GM19324 (cell line): ENCODE results near the gene P2RX6.
"Not testable (repeated sequence)": the region's sequence is repeated elsewhere in the genome, so short reads cannot be mapped to it uniquely, and the experiment has no call there.

Experiments
- ATAC-seq: cut with Tn5 transposase; IDR thresholded peaks from one replicate; pipeline ENCODE4 v1.9.1; 2021; ENCODE audit warnings: mild to moderate bottlenecking, moderate library complexity; ENCODE audit not compliant: unreplicated experiment, low FRiP score

P2RX6 gene

DNA sequence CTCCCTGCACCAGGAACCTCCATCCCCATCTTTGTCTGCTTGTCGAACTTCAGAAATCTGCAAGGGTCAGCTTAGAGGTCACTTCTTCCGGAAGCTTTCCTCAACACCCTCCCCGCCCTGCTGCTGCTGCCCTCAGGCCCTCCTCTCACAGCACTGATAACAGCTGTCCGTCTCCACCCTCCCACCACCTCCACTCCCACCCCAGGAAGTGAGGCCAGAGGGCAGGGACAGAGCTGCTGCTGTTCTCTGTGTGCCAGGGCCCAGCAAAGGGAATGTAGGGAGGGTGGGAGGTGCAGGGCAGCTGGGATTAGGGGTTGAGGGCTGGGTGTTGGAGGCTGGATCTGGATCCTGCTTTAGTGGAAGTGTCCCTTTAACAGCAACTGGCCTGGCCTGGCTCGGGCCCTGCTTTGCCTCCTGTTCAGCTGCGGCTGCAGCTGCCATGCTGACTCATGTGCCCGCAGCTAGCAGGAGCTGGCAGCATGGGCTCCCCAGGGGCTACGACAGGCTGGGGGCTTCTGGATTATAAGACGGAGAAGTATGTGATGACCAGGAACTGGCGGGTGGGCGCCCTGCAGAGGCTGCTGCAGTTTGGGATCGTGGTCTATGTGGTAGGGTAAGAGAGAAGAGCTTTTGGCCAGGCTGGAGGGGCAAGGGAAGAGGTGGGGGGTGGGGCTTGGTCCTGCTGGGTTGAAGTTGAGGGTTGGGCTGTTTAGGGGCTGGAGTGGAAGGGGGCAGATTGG lies at the start of gene P2RX6:
Gene P2RX6 (plus strand): TSS at position 440 of the 740 bp plus-strand sequence. CDS start 10 bp downstream, at position 450.
- no peak for ATAC-seq

DNA sequence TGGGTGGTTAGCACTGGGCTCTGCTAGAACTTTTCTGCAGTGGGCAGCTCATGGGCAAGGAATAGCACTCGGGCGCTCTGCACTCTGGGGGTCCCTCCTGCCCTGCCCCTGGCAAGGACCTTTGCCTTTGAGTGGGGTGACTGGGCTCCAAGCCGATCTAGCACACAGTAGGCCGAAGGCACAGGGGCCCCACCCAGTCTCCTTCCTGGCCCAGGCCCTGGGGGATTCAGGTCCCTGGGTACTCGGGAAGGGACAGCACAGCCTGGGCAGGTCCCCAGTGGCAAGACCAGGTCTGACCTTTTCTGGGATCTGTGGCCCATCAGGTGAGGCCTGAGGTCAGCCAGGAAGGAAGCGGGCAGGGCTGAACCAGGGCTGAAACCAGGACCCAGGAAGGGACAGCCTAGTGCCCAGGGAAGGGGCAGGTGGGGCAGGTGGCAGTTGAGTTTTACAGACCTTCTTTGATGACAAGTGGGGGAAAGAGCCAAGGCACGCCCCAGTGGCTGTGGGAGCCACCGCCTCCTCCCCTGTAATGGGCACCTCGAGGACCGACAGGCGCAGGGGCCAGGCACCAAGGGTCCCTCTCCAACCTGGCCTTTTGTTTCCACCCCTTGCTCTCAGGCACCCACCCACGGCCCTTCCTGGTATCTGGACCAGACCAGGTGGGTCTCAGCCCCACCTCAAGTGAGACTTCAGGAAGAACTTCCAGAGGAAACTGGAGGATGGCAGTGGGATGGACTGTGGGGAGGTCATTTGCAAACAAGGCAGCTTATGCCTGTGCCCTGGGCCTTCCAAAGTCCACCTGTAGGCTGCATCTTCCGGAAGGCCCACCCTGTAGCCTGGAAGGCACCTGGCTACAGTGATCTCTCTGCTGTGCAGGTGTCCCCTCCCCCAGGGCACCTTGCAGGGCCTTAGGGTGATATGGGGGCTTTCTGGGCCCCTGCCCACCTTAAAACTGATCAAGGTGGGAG lies 48.8 kb upstream of the P2RX6 start:
- ATAC-seq = no peak

DNA sequence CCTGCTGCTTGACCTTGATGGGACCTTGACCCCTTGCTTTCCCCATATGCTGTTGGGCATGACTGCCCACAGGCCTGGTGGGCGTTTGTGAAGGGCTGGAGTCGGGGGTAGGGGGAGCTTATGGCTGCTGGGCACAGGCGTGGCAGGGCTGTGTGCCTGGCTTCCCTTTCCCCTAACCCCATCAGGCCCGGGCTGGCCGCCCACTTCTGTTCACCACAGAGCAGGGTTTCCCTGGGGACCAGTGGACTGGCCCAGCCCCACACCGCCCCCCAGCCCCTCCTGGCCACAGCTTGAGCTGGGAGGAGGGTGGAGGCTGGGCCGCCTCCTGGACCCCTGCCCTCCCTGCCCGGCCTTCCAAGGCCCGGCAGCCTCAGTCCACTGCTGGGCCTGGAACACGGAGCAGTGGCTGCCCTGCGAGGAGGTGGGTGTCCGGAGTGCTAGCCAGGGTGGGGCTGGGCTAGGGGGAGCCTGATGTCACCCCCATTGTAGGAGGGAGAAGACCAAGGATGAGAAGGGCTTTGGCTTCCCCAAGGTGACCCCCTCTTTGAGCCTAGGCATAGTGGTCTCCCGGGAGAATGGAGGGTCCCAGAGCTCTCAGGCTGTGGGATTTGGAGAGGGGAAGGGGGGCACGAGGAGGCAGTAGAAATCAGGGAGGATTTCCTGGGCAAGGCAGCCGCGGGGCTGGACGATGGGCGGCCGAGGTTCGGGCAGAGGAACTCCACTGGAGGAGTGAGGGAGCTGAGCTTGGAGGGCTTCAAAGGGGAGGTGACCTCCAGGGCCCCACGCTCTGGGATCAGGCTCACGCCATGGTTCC lies 47.9 kb upstream of the P2RX6 start, which contains the start of gene AIFM3:
Gene AIFM3 (plus strand): TSS at position 373 of the 814 bp plus-strand sequence. CDS start 690 bp downstream, outside the sequence.
- no peak for ATAC-seq

DNA sequence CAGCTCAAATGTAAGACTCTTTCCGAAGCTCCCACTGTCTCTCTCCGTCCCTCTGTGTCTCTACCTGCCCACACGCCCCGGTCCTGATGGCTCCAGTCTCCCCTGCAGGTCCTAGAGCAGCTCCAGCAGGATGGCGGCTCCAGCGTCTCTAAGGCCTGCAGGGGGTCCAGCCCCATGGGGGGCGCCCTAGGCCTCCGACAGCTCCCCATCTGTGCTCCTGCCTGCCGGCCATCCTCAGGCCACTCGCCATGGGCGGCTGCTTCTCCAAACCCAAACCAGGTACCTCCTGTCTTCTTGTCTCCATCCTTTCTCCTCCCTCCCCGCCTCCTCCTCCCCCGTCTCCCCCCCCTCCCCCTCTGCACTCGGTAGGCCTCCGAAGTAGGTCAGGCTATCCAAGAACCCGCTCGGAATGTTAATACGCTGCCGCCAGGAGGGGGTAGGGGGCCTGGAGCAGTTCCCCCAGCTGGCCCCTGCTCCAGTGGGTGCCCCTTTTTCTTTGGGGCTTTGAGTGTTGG lies 47.2 kb upstream of the P2RX6 start:
- no peak for ATAC-seq

- no peak for ATAC-seq
Observed at GRCh38 chr22:20968281-20968977, 46.5 kb upstream of the P2RX6 start.

DNA sequence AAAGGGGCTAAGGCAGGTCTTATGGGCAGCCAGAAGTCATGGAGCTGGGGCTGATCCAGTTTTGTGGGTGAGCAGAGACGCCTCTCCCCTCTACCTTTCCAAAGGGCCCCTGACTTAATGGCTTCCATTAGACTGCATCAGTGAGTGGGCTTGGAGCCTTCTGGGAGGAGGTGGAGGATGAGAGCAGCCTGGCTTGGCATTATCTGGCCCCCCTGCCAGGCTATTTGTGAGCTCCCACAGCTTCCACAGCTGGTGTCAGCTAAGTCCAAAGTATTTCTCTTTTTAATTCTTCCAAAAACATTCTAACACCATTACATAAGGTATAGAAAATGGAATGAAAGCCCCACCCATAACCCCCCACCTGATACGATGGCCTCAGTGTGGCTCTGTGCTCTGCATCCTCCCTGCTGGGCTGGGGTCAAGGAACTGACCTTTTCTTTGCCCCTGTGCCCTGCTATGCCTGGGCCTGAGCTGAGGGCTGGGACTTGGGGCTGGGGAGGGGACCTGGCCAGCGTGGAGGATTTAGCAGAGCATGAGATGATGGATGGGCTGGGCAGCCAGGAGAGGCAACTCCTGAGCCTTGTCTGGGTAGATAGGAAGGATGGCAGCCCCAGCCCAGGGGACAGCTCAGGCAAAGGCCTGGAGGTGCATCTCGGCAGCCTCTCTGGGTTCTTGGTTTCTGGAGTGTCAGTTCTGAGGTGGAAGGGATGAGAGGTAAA lies 43.9 kb upstream of the P2RX6 start:
- no peak for ATAC-seq

DNA sequence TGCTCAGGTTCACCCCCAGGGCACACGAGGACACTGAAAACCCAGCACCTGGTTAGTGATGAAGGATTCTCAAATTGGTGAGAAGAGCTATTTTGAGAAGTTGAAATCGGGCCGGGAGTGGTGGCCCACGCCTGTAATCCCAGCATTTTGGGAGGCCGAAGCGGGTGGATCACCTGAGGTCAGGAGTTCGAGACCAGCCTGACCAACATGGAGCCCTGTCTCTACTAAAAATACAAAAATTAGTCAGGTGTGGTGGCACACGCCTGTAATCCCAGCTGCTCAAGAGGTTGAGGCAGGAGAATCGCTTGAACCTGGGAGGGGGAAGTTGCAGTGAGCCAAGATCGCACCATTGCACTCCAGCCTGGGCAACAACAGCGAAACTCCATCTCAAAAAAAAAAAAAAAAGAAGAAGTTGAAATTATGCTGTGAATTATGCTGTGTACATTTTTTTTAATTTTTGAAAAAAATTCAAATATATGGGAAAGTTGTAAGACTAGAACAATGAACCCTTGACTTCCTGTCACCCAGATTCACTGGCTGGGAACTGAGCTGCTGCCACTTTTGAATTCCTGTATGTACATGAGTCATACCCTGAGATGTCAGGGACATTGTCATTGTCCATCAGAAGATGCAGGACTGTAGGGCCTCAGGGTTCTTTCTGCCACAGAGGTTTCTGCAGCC lies 42.8 kb upstream of the P2RX6 start:
- not testable (repeated sequence) for ATAC-seq

DNA sequence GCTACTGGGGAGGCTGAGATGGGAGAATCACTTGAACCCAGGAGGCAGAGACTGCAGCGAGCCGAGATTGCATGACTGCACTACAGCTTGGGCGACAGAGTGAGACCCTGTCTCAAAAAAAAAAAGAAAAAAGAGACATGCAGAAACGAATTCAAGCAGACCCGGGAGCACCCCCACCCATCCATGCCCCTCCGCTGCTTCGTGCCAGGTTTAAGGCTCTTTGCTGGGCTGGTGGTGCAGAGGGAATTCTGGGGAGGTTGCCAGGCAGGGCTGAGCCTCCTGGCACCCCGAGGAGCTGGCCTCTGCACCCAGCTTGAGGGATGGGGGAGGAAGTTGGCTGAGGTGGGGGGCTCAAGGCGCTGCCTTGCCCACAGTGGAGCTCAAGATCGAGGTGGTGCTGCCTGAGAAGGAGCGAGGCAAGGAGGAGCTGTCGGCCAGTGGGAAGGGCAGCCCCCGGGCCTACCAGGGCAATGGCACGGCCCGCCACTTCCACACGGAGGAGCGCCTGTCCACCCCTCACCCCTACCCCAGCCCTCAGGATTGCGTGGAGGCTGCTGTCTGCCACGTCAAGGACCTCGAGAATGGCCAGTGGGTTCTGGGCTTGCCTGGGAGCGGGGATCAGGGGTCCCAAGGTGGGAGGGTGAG lies 41.9 kb upstream of the P2RX6 start:
- ATAC-seq = no peak

- ATAC-seq = no peak
Observed at GRCh38 chr22:20973634-20974286, 41.2 kb upstream of the P2RX6 start.

DNA sequence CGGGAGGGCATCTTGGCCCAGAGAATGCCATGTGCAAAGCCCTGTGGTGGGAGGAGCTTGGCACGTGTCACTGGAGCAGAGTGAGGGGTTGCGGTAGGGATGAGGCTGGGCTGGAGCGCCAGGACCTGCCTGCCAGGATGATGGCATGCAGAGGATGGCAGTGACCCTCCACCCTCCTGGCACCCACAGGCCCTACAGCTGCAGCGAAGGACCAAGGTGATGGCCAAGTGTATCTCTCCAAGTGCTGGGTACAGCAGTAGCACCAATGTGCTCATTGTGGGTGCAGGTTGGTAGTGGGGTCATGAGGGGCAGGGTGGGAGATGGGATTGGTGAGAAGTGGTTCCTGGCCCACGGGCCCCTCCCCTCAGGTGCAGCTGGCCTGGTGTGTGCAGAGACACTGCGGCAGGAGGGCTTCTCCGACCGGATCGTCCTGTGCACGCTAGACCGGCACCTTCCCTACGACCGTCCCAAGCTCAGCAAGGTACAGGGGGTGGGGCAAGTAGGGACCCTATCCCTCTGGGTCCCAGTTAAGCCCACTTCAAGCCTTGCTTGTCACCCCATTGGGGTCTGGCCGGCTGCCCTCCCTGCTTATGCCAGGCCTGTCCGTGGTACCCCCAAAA lies 40.5 kb upstream of the P2RX6 start:
- no peak for ATAC-seq

DNA sequence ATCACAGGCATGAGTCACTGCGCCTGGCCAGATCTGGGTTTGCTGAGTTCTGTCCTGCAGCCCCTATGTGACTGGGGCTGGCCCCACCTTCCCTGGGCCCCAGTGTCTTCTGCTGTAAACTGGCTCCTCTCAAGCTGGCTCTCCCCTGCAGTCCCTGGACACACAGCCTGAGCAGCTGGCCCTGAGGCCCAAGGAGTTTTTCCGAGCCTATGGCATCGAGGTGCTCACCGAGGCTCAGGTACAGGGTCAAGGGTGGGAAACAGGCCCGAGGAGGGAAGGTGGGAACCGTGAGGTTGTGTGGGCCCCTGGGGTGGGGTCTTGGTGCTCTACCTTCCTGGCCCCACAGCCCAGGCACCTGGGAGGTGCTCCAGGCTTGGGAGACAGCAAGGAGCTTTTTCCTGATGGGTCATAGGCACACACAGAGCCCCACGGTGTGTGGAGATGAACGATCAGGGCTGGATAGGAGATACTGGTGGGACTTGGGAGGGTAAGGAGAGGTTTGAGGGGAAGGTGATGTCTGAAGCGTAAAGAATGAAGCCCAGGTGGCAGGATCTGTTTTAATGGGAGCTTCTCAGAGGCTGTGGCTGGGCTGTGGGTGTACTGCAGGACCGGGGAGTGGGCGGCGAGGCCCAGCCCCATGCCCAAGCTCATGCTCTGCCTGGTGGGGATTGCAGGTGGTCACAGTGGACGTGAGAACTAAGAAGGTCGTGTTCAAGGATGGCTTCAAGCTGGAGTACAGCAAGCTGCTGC lies 39.2 kb upstream of the P2RX6 start:
- ATAC-seq = no peak

- no peak for ATAC-seq
Observed at GRCh38 chr22:20976291-20976877, 38.6 kb upstream of the P2RX6 start.

DNA sequence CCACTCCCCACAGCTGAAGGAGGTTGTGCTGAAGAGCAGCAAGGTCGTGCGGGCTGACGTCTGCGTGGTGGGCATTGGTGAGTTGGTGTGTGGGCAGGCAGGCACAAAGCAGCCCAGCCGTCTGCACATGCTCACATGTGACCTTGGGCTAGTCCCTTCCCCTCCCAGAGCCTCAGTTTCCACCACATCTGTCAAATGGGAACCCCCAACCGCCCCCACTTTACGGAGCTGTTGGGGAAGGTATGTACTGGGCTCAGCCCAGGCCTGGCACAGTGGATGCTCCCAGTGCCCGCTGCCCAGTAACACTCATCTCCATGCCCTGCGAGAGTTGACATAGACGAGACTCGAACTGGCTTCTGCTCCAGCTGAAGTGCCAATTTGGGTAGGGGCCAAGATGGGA lies 37.9 kb upstream of the P2RX6 start:
- no peak for ATAC-seq

DNA sequence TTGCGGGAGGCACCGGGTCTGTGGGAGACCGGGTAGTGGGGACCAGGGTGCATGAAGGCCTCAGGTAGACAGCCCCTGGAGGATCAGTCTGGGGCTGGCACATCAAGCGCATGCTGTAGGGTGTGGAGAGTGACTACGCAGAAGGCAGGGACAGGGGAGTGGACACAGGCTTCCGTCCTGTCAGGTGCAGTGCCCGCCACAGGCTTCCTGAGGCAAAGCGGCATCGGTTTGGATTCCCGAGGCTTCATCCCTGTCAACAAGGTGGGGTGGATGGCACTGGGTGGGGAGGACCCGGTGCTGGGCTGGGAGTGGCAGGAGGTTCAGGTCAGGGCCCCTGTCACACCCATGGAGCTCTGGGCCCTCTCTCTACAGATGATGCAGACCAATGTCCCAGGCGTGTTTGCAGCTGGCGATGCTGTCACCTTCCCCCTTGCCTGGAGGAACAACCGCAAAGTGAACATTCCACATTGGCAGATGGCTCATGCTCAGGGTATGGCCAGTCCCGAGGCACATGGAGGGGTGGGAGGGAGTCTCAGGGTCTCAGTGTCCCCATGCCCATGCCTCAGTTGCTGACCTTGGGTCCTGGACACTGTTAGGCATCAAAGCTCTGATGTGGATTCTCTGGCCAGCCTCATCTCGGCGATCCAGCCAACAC lies 37.3 kb upstream of the P2RX6 start:
- no peak for ATAC-seq

GRCh38 chr22:20978419-20978818 lies 36.5 kb upstream of the P2RX6 start:
- no peak for ATAC-seq
